H9 (cell line): ENCODE results near the gene C1QTNF3. TPM values are rescaled to one million over a fixed set of nuclear protein-coding genes. Genes with fewer than 3 reads are reported as not detected.

Source experiments
- DNase-seq: peaks from one replicate; pipeline ENCODE4 v3.0.0-alpha.2; 2017
- H2AFZ ChIP-seq: one replicate; pipeline ENCODE4 v1.6.1; 2013; ENCODE audit warnings: mild to moderate bottlenecking, low read length, control low read depth, moderate library complexity
- H2AK5ac ChIP-seq: 2 replicates; pipeline ENCODE4 v1.6.1; 2013; ENCODE audit warnings: low read length, control low read depth, mixed read lengths; ENCODE audit not compliant: insufficient read length
- H2BK120ac ChIP-seq: one replicate; pipeline ENCODE4 v1.6.1; 2013; ENCODE audit warnings: low read depth, mild to moderate bottlenecking, low read length, control low read depth, inconsistent platforms; ENCODE audit not compliant: poor library complexity, severe bottlenecking
- H2BK12ac ChIP-seq: 2 replicates; pipeline ENCODE4 v1.6.1; 2013; ENCODE audit warnings: low read length, control low read depth, mixed read lengths, low read depth; ENCODE audit not compliant: insufficient read length
- H2BK15ac ChIP-seq: 2 replicates; pipeline ENCODE4 v1.6.1; 2013; ENCODE audit warnings: low read depth, low read length, control low read depth
- H2BK20ac ChIP-seq: one replicate; pipeline ENCODE4 v1.6.1; 2013; ENCODE audit warnings: low read depth, mild to moderate bottlenecking, low read length, control low read depth, inconsistent platforms; ENCODE audit not compliant: poor library complexity, severe bottlenecking
- H2BK5ac ChIP-seq: 2 replicates; pipeline ENCODE4 v1.6.1; 2013; ENCODE audit warnings: low read length, control low read depth, mixed read lengths; ENCODE audit not compliant: insufficient read length
- H3K14ac ChIP-seq: 2 replicates; pipeline ENCODE4 v1.6.1; 2013; ENCODE audit warnings: low read length, control low read depth; ENCODE audit not compliant: insufficient read depth
- H3K18ac ChIP-seq: 2 replicates; pipeline ENCODE4 v1.6.1; 2013; ENCODE audit warnings: low read depth, mild to moderate bottlenecking, mixed read lengths, low read length, control low read depth; ENCODE audit not compliant: insufficient read length
- H3K23ac ChIP-seq: 2 replicates; pipeline ENCODE4 v1.6.1; 2013; ENCODE audit warnings: low read length, control low read depth, mixed read lengths, low read depth; ENCODE audit not compliant: insufficient read length
- H3K23me2 ChIP-seq: 2 replicates; pipeline ENCODE4 v1.6.1; 2013; ENCODE audit warnings: low read depth, mild to moderate bottlenecking, mixed read lengths, low read length, control low read depth; ENCODE audit not compliant: insufficient read length, poor library complexity, severe bottlenecking
- H3K27ac ChIP-seq: 2 replicates; pipeline ENCODE4 v1.5.1; 2013; ENCODE audit warnings: low read length, control low read depth, mixed read lengths, low read depth; ENCODE audit not compliant: insufficient read length
- H3K27me3 ChIP-seq: 2 replicates; pipeline ENCODE4 v1.6.1; 2013; ENCODE audit warnings: low read length, control low read depth, inconsistent platforms; ENCODE audit not compliant: insufficient read depth
- H3K4ac ChIP-seq: 2 replicates; pipeline ENCODE4 v1.6.1; 2013; ENCODE audit warnings: low read depth, mild to moderate bottlenecking, control low read depth, inconsistent platforms, low read length, moderate library complexity
- H3K4me1 ChIP-seq: 2 replicates; pipeline ENCODE4 v1.6.1; 2013; ENCODE audit warnings: low read length, control low read depth, inconsistent platforms; ENCODE audit not compliant: insufficient read depth
- H3K4me2 ChIP-seq: 2 replicates; pipeline ENCODE4 v1.6.1; 2013; ENCODE audit warnings: low read length, control low read depth, mixed read lengths; ENCODE audit not compliant: insufficient read length, insufficient read depth
- H3K56ac ChIP-seq: 2 replicates; pipeline ENCODE4 v1.6.1; 2013; ENCODE audit warnings: low read depth, mild to moderate bottlenecking, mixed read lengths, low read length, control low read depth; ENCODE audit not compliant: insufficient read length
- H3K79me1 ChIP-seq: 2 replicates; pipeline ENCODE4 v1.6.1; 2013; ENCODE audit warnings: low read depth, mild to moderate bottlenecking, moderate library complexity, low read length, control low read depth, inconsistent platforms; ENCODE audit not compliant: insufficient read depth, poor library complexity, severe bottlenecking
- H3K79me2 ChIP-seq: 2 replicates; pipeline ENCODE4 v1.6.1; 2013; ENCODE audit warnings: low read length, control low read depth, inconsistent platforms; ENCODE audit not compliant: insufficient read depth
- H3K9ac ChIP-seq: 2 replicates; pipeline ENCODE4 v1.6.1; 2013; ENCODE audit warnings: low read length, control low read depth, mixed read lengths; ENCODE audit not compliant: insufficient read length; ENCODE audit errors: extremely low read depth
- H3K9me3 ChIP-seq: one replicate; pipeline ENCODE4 v1.6.1; 2013; ENCODE audit warnings: low read depth, low read length, inconsistent platforms; ENCODE audit not compliant: control insufficient read depth
- H3T11ph ChIP-seq: one replicate; pipeline ENCODE4 v1.6.1; 2013; ENCODE audit warnings: mild to moderate bottlenecking, low read length, control low read depth, inconsistent platforms
- H4K20me1 ChIP-seq: one replicate; pipeline ENCODE4 v1.6.1; 2013; ENCODE audit not compliant: control insufficient read depth, insufficient read length, insufficient read depth
- H4K5ac ChIP-seq: 2 replicates; pipeline ENCODE4 v1.6.1; 2013; ENCODE audit warnings: low read depth, mild to moderate bottlenecking, mixed read lengths, low read length, control low read depth; ENCODE audit not compliant: insufficient read length
- H4K8ac ChIP-seq: replicated peaks from 2 replicates; pipeline ENCODE4 v1.6.1; 2013; ENCODE audit warnings: low read length, control low read depth, mixed read lengths, low read depth; ENCODE audit not compliant: insufficient read length
- H4K91ac ChIP-seq: 2 replicates; pipeline ENCODE4 v1.6.1; 2013; ENCODE audit warnings: low read depth, mild to moderate bottlenecking, moderate library complexity, mixed read lengths, low read length, control low read depth; ENCODE audit not compliant: insufficient read length
- H3K27ac Mint-ChIP-seq, 3 experiments: 2 replicates in 2 of 3; 3 replicates in 1 of 3; pipeline ENCODE4 v1.8.0; 2020 to 2021; ENCODE audit warnings: mixed read lengths in 3 of 3, mild to moderate bottlenecking in 1 of 3, moderate library complexity in 1 of 3
- H3K27me3 Mint-ChIP-seq: 2 replicates; pipeline ENCODE4 v1.8.0; 2021; ENCODE audit warnings: low read depth, mild to moderate bottlenecking, moderate library complexity, mixed read lengths
- H3K36me3 Mint-ChIP-seq, 3 experiments: 2 replicates in 2 of 3; 3 replicates in 1 of 3; pipeline ENCODE4 v1.8.0; 2020 to 2021; ENCODE audit warnings: low read depth in 3 of 3, mixed read lengths in 3 of 3; ENCODE audit not compliant: insufficient read depth in 1 of 3
- H3K4me1 Mint-ChIP-seq, 2 experiments: 2 replicates each; pipeline ENCODE4 v1.8.0; 2020; ENCODE audit warnings: mixed read lengths in 2 of 2
- H3K4me3 Mint-ChIP-seq, 2 experiments: 2 replicates in 1 of 2; 3 replicates in 1 of 2; pipeline ENCODE4 v1.8.0; 2020 to 2021; ENCODE audit warnings: mild to moderate bottlenecking in 2 of 2, mixed read lengths in 2 of 2, moderate library complexity in 1 of 2
- H3K9me3 Mint-ChIP-seq, 2 experiments: 2 replicates in 1 of 2; 3 replicates in 1 of 2; pipeline ENCODE4 v1.8.0; 2020; ENCODE audit warnings: mild to moderate bottlenecking in 2 of 2, mixed read lengths in 2 of 2, moderate library complexity in 1 of 2
- WGBS: extraction: QIAGEN DNeasy Blood & Tissue Kit; methylation state at CpG from one replicate; pipeline ENCODE4 v1.1.7; 2013; ENCODE audit warnings: missing lambda C conversion rate, low lambda C conversion rate, mixed read lengths; ENCODE audit not compliant: insufficient read length; ENCODE audit errors: extremely low coverage; 5-methylcytosine and 5-hydroxymethylcytosine counted together
- total RNA-seq: library from RNA; stranded (reverse); gene quantifications from 2 replicates; pipeline ENCODE4 v1.2.1, GENCODE V29; 2021
- TF ChIP-seq, protein P1 (sequence below): fragments of 200-600 bp; sonication (generic); conservative IDR thresholded peaks from 3 replicates; pipeline ENCODE4 v1.8.0; 2021; ENCODE audit warnings: antibody characterized with exemption, mild to moderate bottlenecking

C1QTNF3 gene
- total RNA-seq, 1 experiment from 2014 or later = 1.1 TPM

DNA sequence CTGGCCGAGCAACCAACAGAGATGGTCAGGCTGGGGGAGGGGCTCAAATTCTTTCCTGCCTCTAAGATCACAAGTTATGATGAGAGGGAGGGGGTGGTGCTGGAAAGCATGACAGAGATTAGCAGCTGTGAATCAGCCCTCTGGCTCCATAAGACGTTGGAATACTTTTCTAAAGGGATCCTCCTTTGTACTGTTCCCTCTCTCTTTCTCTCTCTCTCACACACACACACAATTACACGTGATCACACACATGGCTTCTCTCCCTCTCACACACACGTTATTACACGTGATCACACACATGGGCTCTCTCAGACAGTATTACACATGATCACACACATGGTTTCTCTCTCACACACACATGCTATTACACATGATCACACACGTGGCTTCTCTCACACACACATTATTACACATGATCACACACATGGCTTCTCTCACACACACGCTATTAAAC is 58.3 kb downstream of the C1QTNF3 start, which contains the start of gene SLC45A2:
Gene SLC45A2, minus strand, starts transcription at position 23 of the 454 bp plus-strand sequence. CDS start 110 bp downstream, outside the sequence.
- Histone ChIP-seq H3K56ac (no peak within 1 kb of the TSS), H4K5ac (no peak within 1 kb of the TSS), H3K79me1 (no peaks in the 10 kb centered on the region), H3K14ac (no peak within 1 kb of the TSS; the same call in 1 of the 2 replicates), H2BK5ac (no peak within 1 kb of the TSS), H3K23ac (no peak within 1 kb of the TSS), H4K20me1 (no peaks in the 10 kb centered on the region), H3K4me1 (no peaks in the 10 kb centered on the region; the same call in 1 of the 2 replicates), H3K18ac (no peak within 1 kb of the TSS), H3K4ac (no peak within 1 kb of the TSS), H2BK12ac (no peak within 1 kb of the TSS), H3K27me3 (no peaks in the 10 kb centered on the region), H2AK5ac (no peak within 1 kb of the TSS), H4K8ac (no peak within 1 kb of the TSS), H3T11ph (no peak within 1 kb of the TSS), H3K79me2 (no peaks in the 10 kb centered on the region), H3K9me3 (peaks cover 8% of the 10 kb centered on the region), H2BK20ac (no peak within 1 kb of the TSS), H2AFZ (no peak within 1 kb of the TSS), H3K23me2 (no peaks in the 10 kb centered on the region), H2BK15ac (no peak within 1 kb of the TSS), H3K9ac (no peak within 1 kb of the TSS), H4K91ac (no peak within 1 kb of the TSS), H3K27ac (no peak within 1 kb of the TSS), H3K4me2 (no peak within 1 kb of the TSS), H2BK120ac (no peak within 1 kb of the TSS)
- no peak for DNase-seq
- no peak within 1 kb of the TSS; a peak in 1 of 7 replicates for H3K27ac Mint-ChIP-seq
- H3K4me1 Mint-ChIP-seq = peaks cover 1 to 9% of the 10 kb centered on the region in 2 experiments
- no peaks in the 10 kb centered on the region for H3K27me3 Mint-ChIP-seq
- TF ChIP-seq, protein P1, sequence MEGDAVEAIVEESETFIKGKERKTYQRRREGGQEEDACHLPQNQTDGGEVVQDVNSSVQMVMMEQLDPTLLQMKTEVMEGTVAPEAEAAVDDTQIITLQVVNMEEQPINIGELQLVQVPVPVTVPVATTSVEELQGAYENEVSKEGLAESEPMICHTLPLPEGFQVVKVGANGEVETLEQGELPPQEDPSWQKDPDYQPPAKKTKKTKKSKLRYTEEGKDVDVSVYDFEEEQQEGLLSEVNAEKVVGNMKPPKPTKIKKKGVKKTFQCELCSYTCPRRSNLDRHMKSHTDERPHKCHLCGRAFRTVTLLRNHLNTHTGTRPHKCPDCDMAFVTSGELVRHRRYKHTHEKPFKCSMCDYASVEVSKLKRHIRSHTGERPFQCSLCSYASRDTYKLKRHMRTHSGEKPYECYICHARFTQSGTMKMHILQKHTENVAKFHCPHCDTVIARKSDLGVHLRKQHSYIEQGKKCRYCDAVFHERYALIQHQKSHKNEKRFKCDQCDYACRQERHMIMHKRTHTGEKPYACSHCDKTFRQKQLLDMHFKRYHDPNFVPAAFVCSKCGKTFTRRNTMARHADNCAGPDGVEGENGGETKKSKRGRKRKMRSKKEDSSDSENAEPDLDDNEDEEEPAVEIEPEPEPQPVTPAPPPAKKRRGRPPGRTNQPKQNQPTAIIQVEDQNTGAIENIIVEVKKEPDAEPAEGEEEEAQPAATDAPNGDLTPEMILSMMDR = no peak
- 100% methylated on average over 2 of the region's 7 CpGs for WGBS
- no peaks in the 10 kb centered on the region for H3K9me3 Mint-ChIP-seq
- peaks cover 15 to 21% (median 16%) of the 10 kb centered on the region in 3 experiments; a peak in 6 of 7 replicates for H3K36me3 Mint-ChIP-seq
- no peak within 1 kb of the TSS for H3K4me3 Mint-ChIP-seq
